Lower leg skin (tissue), 4 donors: ENCODE data around the gene MVD. TPM values are rescaled to one million over a fixed set of nuclear protein-coding genes. Genes with fewer than 3 reads are reported as not detected.
A peak's percentile ranks its signal among the peaks of the same experiment; 100 is the strongest.

Experiments
- DNase-seq, 2 donors: peaks; one replicate each; pipeline ENCODE4 v3.0.0-alpha.2; 2019; ENCODE audit warnings: low spot score in 2 of 2
- H3K4me3 ChIP-seq: fragments of 200-600 bp; sonication (generic); 2 replicates; pipeline ENCODE4 v1.5.1; 2017; ENCODE audit warnings: mild to moderate bottlenecking, low read depth; ENCODE audit not compliant: poor library complexity, severe bottlenecking
- CTCF ChIP-seq, 3 donors: fragments of 450-650 bp; IDR thresholded peaks; one replicate each; pipeline ENCODE4 v1.5.1; 2016; ENCODE audit warnings: antibody characterized with exemption in 3 of 3, mild to moderate bottlenecking in 3 of 3, moderate library complexity in 2 of 3
- POLR2A ChIP-seq, 2 donors: fragments of 450-650 bp; IDR thresholded peaks; one replicate each; pipeline ENCODE4 v1.6.1; 2016 to 2017; ENCODE audit warnings: antibody characterized with exemption in 2 of 2, mild to moderate bottlenecking in 1 of 2, moderate library complexity in 1 of 2
- WGBS, 2 donors: methylation state at CpG; one replicate each; pipeline ENCODE4 v1.1.5; 2018; 5-methylcytosine and 5-hydroxymethylcytosine counted together
- intact Hi-C: fragments of 100-400 bp; cut with DNase I; formaldehyde crosslinking; loops from one replicate; pipeline ENCODE4 v1.15.0; 2023; ENCODE audit warnings: low total_unique reads
- total RNA-seq, 4 donors: library from RNA; depleted of rRNA; stranded (reverse); fragments of >200 nt; gene quantifications; one replicate each; pipeline ENCODE4 v1.1.0, GENCODE V29; 2016

The MVD gene
- total RNA-seq, 4 donors from 2014 or later, result 40.2 to 93.5 (median 67.1) TPM

GRCh38 chr16:88653101-88653500 is 9.8 kb downstream of the MVD start:
- intact Hi-C loops, result no loop called here
- WGBS, 2 donors, result 83 to 87% methylated on average over 8 to 13 of the region's 13 CpGs
- no peak for TF ChIP-seq POLR2A (IDR thresholded peaks at IDR 0.05)
- TF ChIP-seq CTCF (IDR thresholded peaks at IDR 0.05), result no peak
- H3K4me3 ChIP-seq, result no peak overlapping the region
- DNase-seq, result no peak

GRCh38 chr16:88652762-88653063 is 10.2 kb downstream of the MVD start:
- intact Hi-C loops, result no loop called here
- H3K4me3 ChIP-seq, result no peak overlapping the region
- TF ChIP-seq POLR2A (IDR thresholded peaks at IDR 0.05) (no peak), CTCF (IDR thresholded peaks at IDR 0.05) (no peak)
- WGBS, 2 donors, result 86 to 95% methylated on average over 4 to 8 of the region's 8 CpGs
- DNase-seq, result no peak

- no peak for DNase-seq
- no peak overlapping the region for H3K4me3 ChIP-seq
- WGBS, 2 donors, result 87 to 95% methylated on average over 10 to 29 of the region's 29 CpGs
- intact Hi-C loops, result no loop called here
- no peak for TF ChIP-seq POLR2A (IDR thresholded peaks at IDR 0.05)
- TF ChIP-seq CTCF (IDR thresholded peaks at IDR 0.05), result no peak
Measured at GRCh38 chr16:88651989-88652761, 10.7 kb downstream of the MVD start.

GRCh38 chr16:88651276-88651988 is 11.5 kb downstream of the MVD start:
- WGBS, 2 donors, result 51 to 83% methylated on average over 18 to 24 of the region's 24 CpGs
- TF ChIP-seq POLR2A (IDR thresholded peaks at IDR 0.05) (no peak), CTCF (IDR thresholded peaks at IDR 0.05) (peak in 1 of 3 donors; percentile 21)
- intact Hi-C loops, result no loop called here
- peak overlapping the region; percentile 55 for H3K4me3 ChIP-seq
- peak; percentile 40 to 94 for DNase-seq

- peak within 1 kb of the TSS; percentile 55 for H3K4me3 ChIP-seq
- TF ChIP-seq CTCF (IDR thresholded peaks at IDR 0.05) (no peak), POLR2A (IDR thresholded peaks at IDR 0.05) (no peak)
- intact Hi-C loops, result no loop called here
- WGBS, 2 donors, result 0 to 10% methylated on average over 4 to 10 of the region's 41 CpGs
- DNase-seq, result peak; percentile 60 to 94
Measured at GRCh38 chr16:88650749-88651275, 12.1 kb downstream of the MVD start, which contains the start of gene CYBA. TSS of gene CYBA (minus strand) at chr16:88651053. CDS start at chr16:88651013, 40 bp downstream.
